HepG2 (cell line): ENCODE data around the gene RABGAP1L. TPM values are rescaled to one million over a fixed set of nuclear protein-coding genes. Genes with fewer than 3 reads are reported as not detected.

Experiments used
- AHR ChIP-seq: IDR thresholded peaks from 2 replicates; pipeline ENCODE4 v1.6.1; 2018; ENCODE audit warnings: missing genetic modification reagents, missing compliant biosample characterization
- FOXP1 ChIP-seq, 2 experiments: fragments of 450-650 bp in 1 of 2; IDR thresholded peaks; 2 replicates each; pipeline ENCODE4 v1.6.1; 2017 to 2018; ENCODE audit warnings: antibody characterized with exemption in 1 of 2
- GATA4 ChIP-seq: sonication (generic); IDR thresholded peaks from 2 replicates; pipeline ENCODE4 v1.6.1; 2016; ENCODE audit warnings: antibody characterized with exemption, low read depth, borderline replicate concordance
- HNRNPLL ChIP-seq: fragments of 200-400 bp; formaldehyde crosslinking; IDR thresholded peaks from 2 replicates; pipeline ENCODE4 v1.6.1; 2017; ENCODE audit warnings: mild to moderate bottlenecking, low read depth, low read length; ENCODE audit not compliant: poor library complexity, severe bottlenecking
- KDM3A ChIP-seq: IDR thresholded peaks from 2 replicates; pipeline ENCODE4 v1.6.1; 2018; ENCODE audit warnings: low read depth, missing compliant biosample characterization
- MBNL3 ChIP-seq: fragments of 250-450 bp; sonication (Bioruptor Pico); conservative IDR thresholded peaks from 2 replicates; pipeline ENCODE4 v1.8.0; 2022; ENCODE audit warnings: mild to moderate bottlenecking, inconsistent platforms
- MYC ChIP-seq: sonication (generic); formaldehyde crosslinking; IDR thresholded peaks from 2 replicates; pipeline ENCODE4 v1.9.0; 2021; ENCODE audit warnings: missing genetic modification reagents, borderline replicate concordance
- NFKB2 ChIP-seq: sonication (generic); formaldehyde crosslinking; IDR thresholded peaks from 2 replicates; pipeline ENCODE4 v1.4.0; 2020; ENCODE audit warnings: missing genetic modification reagents, borderline replicate concordance
- NKX3-1 ChIP-seq: sonication (generic); formaldehyde crosslinking; IDR thresholded peaks from 2 replicates; pipeline ENCODE4 v1.5.0; 2020; ENCODE audit warnings: missing genetic modification reagents
- NR3C1 ChIP-seq: sonication (generic); formaldehyde crosslinking; IDR thresholded peaks from 2 replicates; pipeline ENCODE4 v1.4.0; 2020; ENCODE audit warnings: missing genetic modification reagents
- PHF21A ChIP-seq: sonication (generic); formaldehyde crosslinking; IDR thresholded peaks from 2 replicates; pipeline ENCODE4 v1.5.0; 2020; ENCODE audit warnings: mild to moderate bottlenecking, missing genetic modification reagents
- RBM22 ChIP-seq: fragments of 200-400 bp; formaldehyde crosslinking; optimal IDR thresholded peaks from 2 replicates; pipeline ENCODE3; 2017; ENCODE audit warnings: mild to moderate bottlenecking, low read length, moderate library complexity
- REPIN1 ChIP-seq: sonication (generic); formaldehyde crosslinking; IDR thresholded peaks from 2 replicates; pipeline ENCODE4 v1.8.0; 2022; ENCODE audit warnings: missing genetic modification reagents, low read depth, mild to moderate bottlenecking, borderline replicate concordance
- ZC3H13 ChIP-seq: sonication (generic); formaldehyde crosslinking; IDR thresholded peaks from 2 replicates; pipeline ENCODE4 v1.8.1; 2023; ENCODE audit warnings: mild to moderate bottlenecking, missing genetic modification reagents, moderate library complexity
- ZMYM3 ChIP-seq: sonication (generic); formaldehyde crosslinking; IDR thresholded peaks from 2 replicates; pipeline ENCODE4 v1.5.1; 2020; ENCODE audit warnings: mild to moderate bottlenecking, missing genetic modification reagents
- ZNF12 ChIP-seq: sonication (generic); formaldehyde crosslinking; IDR thresholded peaks from 2 replicates; pipeline ENCODE4 v1.5.0; 2020; ENCODE audit warnings: missing genetic modification reagents
- ZNF136 ChIP-seq: sonication (generic); formaldehyde crosslinking; IDR thresholded peaks from 2 replicates; pipeline ENCODE4 v1.8.1; 2022; ENCODE audit warnings: low read depth, mild to moderate bottlenecking, moderate library complexity, missing genetic modification reagents
- ZNF430 ChIP-seq: sonication (generic); formaldehyde crosslinking; IDR thresholded peaks from 2 replicates; pipeline ENCODE4 v1.9.0; 2021; ENCODE audit warnings: mild to moderate bottlenecking, missing genetic modification reagents
- ZNF451 ChIP-seq: sonication (generic); formaldehyde crosslinking; IDR thresholded peaks from 2 replicates; pipeline ENCODE4 v1.5.0; 2020; ENCODE audit warnings: mild to moderate bottlenecking, missing genetic modification reagents
- ZNF530 ChIP-seq: sonication (generic); formaldehyde crosslinking; IDR thresholded peaks from 2 replicates; pipeline ENCODE4 v1.5.0; 2020; ENCODE audit warnings: low read depth, mild to moderate bottlenecking, missing genetic modification reagents
- polyA plus RNA-seq, 8 experiments: library from polyadenylated mRNA; depleted of rRNA in 3 of 8; stranded (reverse) in 7 of 8; unstranded in 1 of 8; fragments of >200 nt; fragmentation: Illumina TruSeq in 4 of 8; extraction: Trizol in 4 of 8; gene quantifications; 2 replicates each; pipeline versions ENCODE4 v1.2.1 to v1.2.3, GENCODE V29; 2011 to 2016; ENCODE audit warnings: low read depth in 4 of 8, missing spikeins in 1 of 8, mixed read lengths in 1 of 8; ENCODE audit not compliant: insufficient read depth in 1 of 8
- total RNA-seq, 5 experiments: library from RNA; depleted of rRNA; stranded (reverse); fragments of >200 nt; fragmentation: Illumina TruSeq; extraction: Trizol; gene quantifications; 2 replicates each; pipeline ENCODE4 v1.2.3, GENCODE V29; 2016; ENCODE audit warnings: low read depth in 1 of 5
- TF ChIP-seq, protein P1 (sequence below): IDR thresholded peaks from 2 replicates; pipeline ENCODE4 v1.6.1; 2012; ENCODE audit warnings: low read depth, low read length, improper control_type of control experiment
- TF ChIP-seq, protein P2 (sequence below): sonication (generic); formaldehyde crosslinking; IDR thresholded peaks from 2 replicates; pipeline ENCODE4 v1.5.0; 2020; ENCODE audit warnings: mild to moderate bottlenecking, low read depth, missing genetic modification reagents, borderline replicate concordance
- TF ChIP-seq, protein P3 (sequence below): fragments of 450-650 bp; IDR thresholded peaks from 2 replicates; pipeline ENCODE4 v1.6.1; 2017; ENCODE audit warnings: mild to moderate bottlenecking
- TF ChIP-seq, protein P4 (sequence below): sonication (generic); formaldehyde crosslinking; IDR thresholded peaks from 2 replicates; pipeline ENCODE4 v1.4.0; 2020; ENCODE audit warnings: low read depth, mild to moderate bottlenecking, missing genetic modification reagents

RABGAP1L gene
- total and polyA plus RNA-seq, 2 of the 13 experiments (the other 11 are each of a cell fraction or from before 2014, with no cell fraction given): 7.9 to 22.6 TPM

DNA sequence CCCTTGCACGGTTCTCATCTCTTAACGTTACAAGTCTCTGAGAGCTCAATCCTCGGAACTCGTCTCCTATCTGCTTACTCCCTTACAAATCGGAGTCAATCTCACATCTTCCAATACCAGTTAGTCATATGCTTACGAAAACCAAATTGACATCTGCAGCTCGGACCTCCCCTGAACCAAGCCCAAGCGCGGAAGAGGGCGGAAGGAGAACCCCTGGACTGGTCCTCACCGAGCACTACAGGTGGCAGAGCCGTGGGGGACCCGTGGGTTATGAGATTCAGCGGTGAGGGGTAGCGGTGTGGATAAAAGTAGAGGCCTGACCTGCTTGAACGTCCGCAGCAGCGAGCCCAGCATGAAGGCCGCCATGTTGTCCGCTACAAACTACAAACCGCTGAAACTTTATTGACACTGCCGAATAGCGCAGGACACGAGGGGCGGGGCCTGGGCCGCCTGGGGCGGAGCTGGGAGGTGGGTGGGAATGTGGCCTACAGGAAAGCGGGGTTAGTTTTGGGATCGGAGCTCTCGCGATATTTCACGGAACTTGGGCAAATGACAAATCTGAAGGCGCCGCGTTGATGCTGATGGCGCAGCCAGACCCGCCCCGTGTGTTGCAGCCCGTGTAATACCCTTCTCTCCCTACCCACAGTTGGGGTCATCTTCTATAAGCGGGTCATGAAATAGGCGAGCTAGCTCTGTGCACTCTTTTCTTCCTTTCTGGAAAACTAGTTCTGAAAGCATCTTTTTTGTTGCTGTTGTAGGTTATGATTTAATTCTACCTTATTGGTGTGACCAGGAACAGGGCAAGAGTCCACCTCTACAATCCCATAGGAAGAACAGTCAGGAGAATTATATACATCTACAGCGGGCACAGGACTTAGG lies 864.0 kb downstream of the RABGAP1L start, which contains the start of gene MRPS14 (continued):
- TF ChIP-seq, protein P1, sequence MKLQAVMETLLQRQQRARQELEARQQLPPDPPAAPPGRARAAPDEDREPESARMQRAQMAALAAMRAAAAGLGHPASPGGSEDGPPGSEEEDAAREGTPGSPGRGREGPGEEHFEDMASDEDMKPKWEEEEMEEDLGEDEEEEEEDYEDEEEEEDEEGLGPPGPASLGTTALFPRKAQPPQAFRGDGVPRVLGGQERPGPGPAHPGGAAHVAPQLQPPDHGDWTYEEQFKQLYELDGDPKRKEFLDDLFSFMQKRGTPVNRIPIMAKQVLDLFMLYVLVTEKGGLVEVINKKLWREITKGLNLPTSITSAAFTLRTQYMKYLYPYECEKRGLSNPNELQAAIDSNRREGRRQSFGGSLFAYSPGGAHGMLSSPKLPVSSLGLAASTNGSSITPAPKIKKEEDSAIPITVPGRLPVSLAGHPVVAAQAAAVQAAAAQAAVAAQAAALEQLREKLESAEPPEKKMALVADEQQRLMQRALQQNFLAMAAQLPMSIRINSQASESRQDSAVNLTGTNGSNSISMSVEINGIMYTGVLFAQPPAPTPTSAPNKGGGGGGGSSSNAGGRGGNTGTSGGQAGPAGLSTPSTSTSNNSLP: no peak
- TF ChIP-seq AHR (CRISPR knock-in tag) (0 out of 2 replicates have a peak, but pooled peaks have one; percentile 35), PHF21A (peak; percentile 70; the same call in 1 of the 2 replicates), NKX3-1 (no peak), ZMYM3 (CRISPR knock-in tag) (no peak), MYC (CRISPR knock-in tag) (peak; percentile 79; the same call in 1 of the 2 replicates), ZNF12 (CRISPR knock-in tag) (no peak), ZNF136 (CRISPR knock-in tag) (peak; percentile 33; the same call in 1 of the 2 replicates), KDM3A (CRISPR knock-in tag) (peak; percentile 76; the same call in 1 of the 2 replicates), NR3C1 (CRISPR knock-in tag) (no peak), ZC3H13 (CRISPR knock-in tag) (0 out of 2 replicates have a peak, but pooled peaks have one; percentile 28), ZNF430 (CRISPR knock-in tag) (0 out of 2 replicates have a peak, but pooled peaks have one; percentile 41), RBM22 (no peak), GATA4 (no peak), ZNF530 (no peak), NFKB2 (no peak; the same call in 1 of the 2 replicates), HNRNPLL (peak; percentile 75), FOXP1 (IDR thresholded peaks at IDR 0.05) (no peak), FOXP1 (CRISPR knock-in tag; IDR thresholded peaks at IDR 0.05) (peak; percentile 36; the same call in 1 of the 2 replicates), REPIN1 (CRISPR knock-in tag) (peak; percentile 65), ZNF451 (no peak), MBNL3 (CRISPR knock-in tag) (no peak)
- TF ChIP-seq, protein P2, sequence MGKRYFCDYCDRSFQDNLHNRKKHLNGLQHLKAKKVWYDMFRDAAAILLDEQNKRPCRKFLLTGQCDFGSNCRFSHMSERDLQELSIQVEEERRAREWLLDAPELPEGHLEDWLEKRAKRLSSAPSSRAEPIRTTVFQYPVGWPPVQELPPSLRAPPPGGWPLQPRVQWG (CRISPR knock-in tag): no peak
- TF ChIP-seq, protein P3, sequence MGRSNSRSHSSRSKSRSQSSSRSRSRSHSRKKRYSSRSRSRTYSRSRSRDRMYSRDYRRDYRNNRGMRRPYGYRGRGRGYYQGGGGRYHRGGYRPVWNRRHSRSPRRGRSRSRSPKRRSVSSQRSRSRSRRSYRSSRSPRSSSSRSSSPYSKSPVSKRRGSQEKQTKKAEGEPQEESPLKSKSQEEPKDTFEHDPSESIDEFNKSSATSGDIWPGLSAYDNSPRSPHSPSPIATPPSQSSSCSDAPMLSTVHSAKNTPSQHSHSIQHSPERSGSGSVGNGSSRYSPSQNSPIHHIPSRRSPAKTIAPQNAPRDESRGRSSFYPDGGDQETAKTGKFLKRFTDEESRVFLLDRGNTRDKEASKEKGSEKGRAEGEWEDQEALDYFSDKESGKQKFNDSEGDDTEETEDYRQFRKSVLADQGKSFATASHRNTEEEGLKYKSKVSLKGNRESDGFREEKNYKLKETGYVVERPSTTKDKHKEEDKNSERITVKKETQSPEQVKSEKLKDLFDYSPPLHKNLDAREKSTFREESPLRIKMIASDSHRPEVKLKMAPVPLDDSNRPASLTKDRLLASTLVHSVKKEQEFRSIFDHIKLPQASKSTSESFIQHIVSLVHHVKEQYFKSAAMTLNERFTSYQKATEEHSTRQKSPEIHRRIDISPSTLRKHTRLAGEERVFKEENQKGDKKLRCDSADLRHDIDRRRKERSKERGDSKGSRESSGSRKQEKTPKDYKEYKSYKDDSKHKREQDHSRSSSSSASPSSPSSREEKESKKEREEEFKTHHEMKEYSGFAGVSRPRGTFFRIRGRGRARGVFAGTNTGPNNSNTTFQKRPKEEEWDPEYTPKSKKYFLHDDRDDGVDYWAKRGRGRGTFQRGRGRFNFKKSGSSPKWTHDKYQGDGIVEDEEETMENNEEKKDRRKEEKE: no peak
- TF ChIP-seq, protein P4, sequence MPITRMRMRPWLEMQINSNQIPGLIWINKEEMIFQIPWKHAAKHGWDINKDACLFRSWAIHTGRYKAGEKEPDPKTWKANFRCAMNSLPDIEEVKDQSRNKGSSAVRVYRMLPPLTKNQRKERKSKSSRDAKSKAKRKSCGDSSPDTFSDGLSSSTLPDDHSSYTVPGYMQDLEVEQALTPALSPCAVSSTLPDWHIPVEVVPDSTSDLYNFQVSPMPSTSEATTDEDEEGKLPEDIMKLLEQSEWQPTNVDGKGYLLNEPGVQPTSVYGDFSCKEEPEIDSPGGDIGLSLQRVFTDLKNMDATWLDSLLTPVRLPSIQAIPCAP (CRISPR knock-in tag): no peak
